Measurements from ENCODE around the gene ATAD1.
"Not testable (repeated sequence)": the region's sequence is repeated elsewhere in the genome, so short reads cannot be mapped to it uniquely, and the experiment has no call there.

The ATAD1 gene

GRCh38 chr10:87746911-87747310 lies 71.1 kb downstream of the ATAD1 start:
- H3K4me1 ChIP-seq (ENCODE audit: low read depth, poor library complexity, severe bottlenecking): peaks cover 44% of the 10 kb centered on the region

GRCh38 chr10:87744606-87745005 lies 73.4 kb downstream of the ATAD1 start:
- Histone ChIP-seq H3K27ac (no peak overlapping the region), H3K4me1 (ENCODE audit: low read depth, poor library complexity, severe bottlenecking) (peaks cover 21% of the 10 kb centered on the region), H3K36me3 (ENCODE audit: insufficient read depth) (no peaks in the 10 kb centered on the region), H3K9ac (no peak overlapping the region), H3K4me2 (no peak overlapping the region), H3K79me2 (ENCODE audit: insufficient read depth, low read depth) (no peaks in the 10 kb centered on the region), H4K20me1 (ENCODE audit: insufficient read depth) (no peaks in the 10 kb centered on the region), H3K27me3 (ENCODE audit: insufficient read depth, low read depth) (no peaks in the 10 kb centered on the region), H3K4me3 (IDR thresholded peaks at IDR 0.05; ENCODE audit: insufficient read depth, low read depth, low read length) (no peak overlapping the region), H2AFZ (ENCODE audit: low read depth) (no peak overlapping the region)
- TF ChIP-seq CTCF (conservative IDR thresholded peaks at IDR 0.05; ENCODE audit: low read depth, low read length): no peak

More at GRCh38 chr10:87746911-87747310, 71.1 kb downstream of the ATAD1 start:
- no peaks in the 10 kb centered on the region for H3K36me3 ChIP-seq (ENCODE audit: insufficient read depth)
- no peak overlapping the region for H2AFZ ChIP-seq (ENCODE audit: low read depth)
- no peak overlapping the region for H3K4me3 ChIP-seq (IDR thresholded peaks at IDR 0.05; ENCODE audit: insufficient read depth, low read depth, low read length)
- no peaks in the 10 kb centered on the region for H3K27me3 ChIP-seq (ENCODE audit: insufficient read depth, low read depth)
- H4K20me1 ChIP-seq (ENCODE audit: insufficient read depth): no peaks in the 10 kb centered on the region
- H3K27ac ChIP-seq: peak overlapping the region; percentile 12; the same call in 1 of the 2 replicates
- TF ChIP-seq CTCF (conservative IDR thresholded peaks at IDR 0.05; ENCODE audit: low read depth, low read length): no peak
- no peak overlapping the region; the same call in 1 of the 2 replicates for H3K9ac ChIP-seq
- no peaks in the 10 kb centered on the region for H3K79me2 ChIP-seq (ENCODE audit: insufficient read depth, low read depth)
- H3K4me2 ChIP-seq: peak overlapping the region; percentile 50

GRCh38 chr10:87742992-87743610 lies 74.9 kb downstream of the ATAD1 start:
- peaks cover 18% of the 10 kb centered on the region for H3K4me1 ChIP-seq (ENCODE audit: low read depth, poor library complexity, severe bottlenecking)
- not testable (repeated sequence) for H2AFZ ChIP-seq (ENCODE audit: low read depth); H3K27me3 ChIP-seq (ENCODE audit: insufficient read depth, low read depth); H3K79me2 ChIP-seq (ENCODE audit: insufficient read depth, low read depth); H4K20me1 ChIP-seq (ENCODE audit: insufficient read depth); H3K9ac ChIP-seq; H3K4me2 ChIP-seq; H3K36me3 ChIP-seq (ENCODE audit: insufficient read depth); H3K4me3 ChIP-seq (IDR thresholded peaks at IDR 0.05; ENCODE audit: insufficient read depth, low read depth, low read length); H3K27ac ChIP-seq

GRCh38 chr10:87740254-87740655 lies 77.8 kb downstream of the ATAD1 start:
- no peaks in the 10 kb centered on the region for H3K79me2 ChIP-seq (ENCODE audit: insufficient read depth, low read depth)
- no peak overlapping the region for H3K9ac ChIP-seq
- no peaks in the 10 kb centered on the region for H3K4me1 ChIP-seq (ENCODE audit: low read depth, poor library complexity, severe bottlenecking)
- H2AFZ ChIP-seq (ENCODE audit: low read depth): no peak overlapping the region
- no peaks in the 10 kb centered on the region for H3K27me3 ChIP-seq (ENCODE audit: insufficient read depth, low read depth)
- H3K36me3 ChIP-seq (ENCODE audit: insufficient read depth): no peaks in the 10 kb centered on the region
- no peak overlapping the region for H3K27ac ChIP-seq
- no peak overlapping the region for H3K4me3 ChIP-seq (IDR thresholded peaks at IDR 0.05; ENCODE audit: insufficient read depth, low read depth, low read length)
- H3K4me2 ChIP-seq: no peak overlapping the region
- H4K20me1 ChIP-seq (ENCODE audit: insufficient read depth): no peaks in the 10 kb centered on the region
- TF ChIP-seq CTCF (conservative IDR thresholded peaks at IDR 0.05; ENCODE audit: low read depth, low read length): no peak

- Histone ChIP-seq H3K27ac (no peak overlapping the region), H3K9ac (no peak overlapping the region), H3K79me2 (ENCODE audit: insufficient read depth, low read depth) (no peaks in the 10 kb centered on the region), H3K4me1 (ENCODE audit: low read depth, poor library complexity, severe bottlenecking) (no peaks in the 10 kb centered on the region), H4K20me1 (ENCODE audit: insufficient read depth) (no peaks in the 10 kb centered on the region), H2AFZ (ENCODE audit: low read depth) (no peak overlapping the region), H3K36me3 (ENCODE audit: insufficient read depth) (no peaks in the 10 kb centered on the region), H3K4me2 (no peak overlapping the region), H3K27me3 (ENCODE audit: insufficient read depth, low read depth) (no peaks in the 10 kb centered on the region), H3K4me3 (IDR thresholded peaks at IDR 0.05; ENCODE audit: insufficient read depth, low read depth, low read length) (no peak overlapping the region)
- TF ChIP-seq CTCF (conservative IDR thresholded peaks at IDR 0.05; ENCODE audit: low read depth, low read length): no peak
Observed at GRCh38 chr10:87739703-87740102, 78.3 kb downstream of the ATAD1 start.

- H2AFZ ChIP-seq (ENCODE audit: low read depth); H3K36me3 ChIP-seq (ENCODE audit: insufficient read depth); H3K79me2 ChIP-seq (ENCODE audit: insufficient read depth, low read depth); H3K4me3 ChIP-seq (IDR thresholded peaks at IDR 0.05; ENCODE audit: insufficient read depth, low read depth, low read length); H3K27me3 ChIP-seq (ENCODE audit: insufficient read depth, low read depth); H3K9ac ChIP-seq; H3K4me2 ChIP-seq; H3K4me1 ChIP-seq (ENCODE audit: low read depth, poor library complexity, severe bottlenecking); H4K20me1 ChIP-seq (ENCODE audit: insufficient read depth); H3K27ac ChIP-seq: not testable (repeated sequence)
Observed at GRCh38 chr10:87738253-87738652, 79.8 kb downstream of the ATAD1 start.
